ENCODE measurements around the gene ACKR3.

The ACKR3 gene

GRCh38 chr2:236608188-236608525 lies 38.5 kb downstream of the ACKR3 start:
- no peak for DNase-seq (ENCODE audit: low read depth in 2 of 2)

- DNase-seq (ENCODE audit: low read depth in 2 of 2): no peak
These were observed 39.1 kb downstream of the ACKR3 start for GRCh38 chr2:236608710-236609109.

- DNase-seq (ENCODE audit: low read depth in 2 of 2): no peak
These were observed 41.6 kb downstream of the ACKR3 start for GRCh38 chr2:236610991-236611821.

- no peak for DNase-seq (ENCODE audit: low read depth in 2 of 2)
These were observed 43.1 kb downstream of the ACKR3 start for GRCh38 chr2:236612737-236613136.

- no peak for DNase-seq (ENCODE audit: low read depth in 2 of 2)
These were observed 44.0 kb downstream of the ACKR3 start for GRCh38 chr2:236613612-236614011.

GRCh38 chr2:236614551-236614950 lies 44.9 kb downstream of the ACKR3 start:
- no peak for DNase-seq (ENCODE audit: low read depth in 2 of 2)

GRCh38 chr2:236616031-236616430 lies 46.4 kb downstream of the ACKR3 start:
- no peak for DNase-seq (ENCODE audit: low read depth in 2 of 2)

GRCh38 chr2:236616624-236617023 lies 47.0 kb downstream of the ACKR3 start:
- DNase-seq (ENCODE audit: low read depth in 2 of 2): no peak

GRCh38 chr2:236617221-236617737 lies 47.7 kb downstream of the ACKR3 start:
- no peak for DNase-seq (ENCODE audit: low read depth in 2 of 2)

- DNase-seq (ENCODE audit: low read depth in 2 of 2): no peak
These were observed 48.2 kb downstream of the ACKR3 start for GRCh38 chr2:236617796-236618195.

- DNase-seq (ENCODE audit: low read depth in 2 of 2): no peak
These were observed 48.7 kb downstream of the ACKR3 start for GRCh38 chr2:236618370-236618769.

- no peak for DNase-seq (ENCODE audit: low read depth in 2 of 2)
These were observed 50.4 kb downstream of the ACKR3 start for GRCh38 chr2:236619910-236620612.

- no peak for DNase-seq (ENCODE audit: low read depth in 2 of 2)
These were observed 52.2 kb downstream of the ACKR3 start for GRCh38 chr2:236621786-236622185.

GRCh38 chr2:236622201-236622600 lies 52.6 kb downstream of the ACKR3 start:
- no peak for DNase-seq (ENCODE audit: low read depth in 2 of 2)

GRCh38 chr2:236622660-236623059 lies 53.0 kb downstream of the ACKR3 start:
- no peak for DNase-seq (ENCODE audit: low read depth in 2 of 2)

GRCh38 chr2:236623816-236624215 lies 54.2 kb downstream of the ACKR3 start:
- DNase-seq (ENCODE audit: low read depth in 2 of 2): no peak

GRCh38 chr2:236625156-236625690 lies 55.6 kb downstream of the ACKR3 start:
- no peak for DNase-seq (ENCODE audit: low read depth in 2 of 2)

GRCh38 chr2:236626391-236627150 lies 56.9 kb downstream of the ACKR3 start:
- no peak for DNase-seq (ENCODE audit: low read depth in 2 of 2)

- DNase-seq (ENCODE audit: low read depth in 2 of 2): no peak
These were observed 57.6 kb downstream of the ACKR3 start for GRCh38 chr2:236627193-236627592.

- no peak for DNase-seq (ENCODE audit: low read depth in 2 of 2)
These were observed 58.2 kb downstream of the ACKR3 start for GRCh38 chr2:236627841-236628240.

- DNase-seq (ENCODE audit: low read depth in 2 of 2): no peak
These were observed 58.8 kb downstream of the ACKR3 start for GRCh38 chr2:236628256-236628901.

All from stimulated activated CD4-positive, alpha-beta T cell treated with anti-CD3 and anti-CD28 coated beads, Interleukin-1b, Interleukin-23, amount 100 ng/mL, for 1 hour (primary cell).